ENCODE measurements around the gene NAALADL2.

The NAALADL2 gene

GRCh38 chr3:174857301-174857700, 1.8 kb upstream of the NAALADL2 start:
- Histone ChIP-seq H3K36me3 (ENCODE audit: insufficient read depth, low read length) (no peaks in the 10 kb centered on the region), H3K4me1 (ENCODE audit: insufficient read depth, low read length) (no peaks in the 10 kb centered on the region), H4K20me1 (ENCODE audit: insufficient read depth, low read length) (no peaks in the 10 kb centered on the region), H3K79me2 (ENCODE audit: insufficient read depth, low read length) (no peaks in the 10 kb centered on the region), H3K27ac (ENCODE audit: low read length) (no peak overlapping the region), H3K9me3 (ENCODE audit: insufficient read depth, low read length, severe bottlenecking) (no peaks in the 10 kb centered on the region), H3K27me3 (ENCODE audit: insufficient read depth, low read length, poor library complexity) (no peaks in the 10 kb centered on the region), H3K4me3 (ENCODE audit: low read depth in 1 of 2, low read length in 2 of 2) (no peak overlapping the region), H2AFZ (ENCODE audit: low read depth, low read length) (no peak overlapping the region), H3K9ac (ENCODE audit: low read depth, low read length) (no peak overlapping the region), H3K4me2 (ENCODE audit: insufficient read depth, low read length) (no peak overlapping the region)
- DNase-seq: no peak
- no peak for TF ChIP-seq EZH2 (IDR thresholded peaks at IDR 0.05; ENCODE audit: borderline replicate concordance, low read depth, low read length, severe bottlenecking)
- no peak for TF ChIP-seq CTCF (IDR thresholded peaks at IDR 0.05; ENCODE audit: borderline replicate concordance, extremely low read depth, low read length, poor library complexity, severe bottlenecking)
- ATAC-seq (ENCODE audit: insufficient read depth, low read depth): no peak

- Histone ChIP-seq H3K4me1 (ENCODE audit: insufficient read depth, low read length) (no peaks in the 10 kb centered on the region), H3K27me3 (ENCODE audit: insufficient read depth, low read length, poor library complexity) (no peaks in the 10 kb centered on the region), H3K9me3 (ENCODE audit: insufficient read depth, low read length, severe bottlenecking) (no peaks in the 10 kb centered on the region), H2AFZ (ENCODE audit: low read depth, low read length) (no peak overlapping the region), H3K36me3 (ENCODE audit: insufficient read depth, low read length) (no peaks in the 10 kb centered on the region), H3K9ac (ENCODE audit: low read depth, low read length) (no peak overlapping the region), H3K4me2 (ENCODE audit: insufficient read depth, low read length) (no peak overlapping the region), H4K20me1 (ENCODE audit: insufficient read depth, low read length) (no peaks in the 10 kb centered on the region), H3K79me2 (ENCODE audit: insufficient read depth, low read length) (no peaks in the 10 kb centered on the region), H3K27ac (ENCODE audit: low read length) (no peak overlapping the region), H3K4me3 (ENCODE audit: low read depth in 1 of 2, low read length in 2 of 2) (no peak overlapping the region)
- TF ChIP-seq CTCF (IDR thresholded peaks at IDR 0.05; ENCODE audit: borderline replicate concordance, extremely low read depth, low read length, poor library complexity, severe bottlenecking) (no peak), EZH2 (IDR thresholded peaks at IDR 0.05; ENCODE audit: borderline replicate concordance, low read depth, low read length, severe bottlenecking) (no peak)
- DNase-seq (no peak), ATAC-seq (ENCODE audit: insufficient read depth, low read depth) (no peak)
These were observed 781 bp upstream of the NAALADL2 start for GRCh38 chr3:174858353-174858752.

DNA sequence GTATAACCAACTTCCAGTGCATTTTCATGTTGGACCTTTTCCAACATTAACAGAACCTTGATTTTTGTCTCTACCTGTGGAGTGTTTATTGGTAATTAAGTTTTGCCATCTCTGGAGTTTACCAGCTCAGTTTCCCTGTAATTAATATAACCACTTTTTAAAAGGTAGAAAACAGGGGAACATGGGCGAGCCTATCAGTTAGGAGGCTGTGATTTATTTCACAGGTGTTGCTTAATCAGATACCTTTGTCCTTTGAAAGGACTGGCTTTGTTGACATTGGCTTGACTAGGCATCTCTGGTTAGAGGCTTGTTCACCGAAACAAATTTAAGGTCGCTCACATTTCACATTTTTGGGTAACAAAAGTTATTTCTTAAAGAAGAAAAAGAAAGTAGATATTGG, 622 bp downstream of the NAALADL2 start:
- H3K4me3 ChIP-seq (ENCODE audit: low read depth in 1 of 2, low read length in 2 of 2): no peak overlapping the region
- TF ChIP-seq EZH2 (IDR thresholded peaks at IDR 0.05; ENCODE audit: borderline replicate concordance, low read depth, low read length, severe bottlenecking) (no peak), CTCF (IDR thresholded peaks at IDR 0.05; ENCODE audit: borderline replicate concordance, extremely low read depth, low read length, poor library complexity, severe bottlenecking) (no peak)
- no peak overlapping the region for H3K27ac ChIP-seq (ENCODE audit: low read length)
- H4K20me1 ChIP-seq (ENCODE audit: insufficient read depth, low read length): no peaks in the 10 kb centered on the region
- no peak overlapping the region for H3K9ac ChIP-seq (ENCODE audit: low read depth, low read length)
- H3K79me2 ChIP-seq (ENCODE audit: insufficient read depth, low read length): no peaks in the 10 kb centered on the region
- H3K27me3 ChIP-seq (ENCODE audit: insufficient read depth, low read length, poor library complexity): no peaks in the 10 kb centered on the region
- DNase-seq (no peak), ATAC-seq (ENCODE audit: insufficient read depth, low read depth) (no peak)
- H3K4me1 ChIP-seq (ENCODE audit: insufficient read depth, low read length): no peaks in the 10 kb centered on the region
- H3K9me3 ChIP-seq (ENCODE audit: insufficient read depth, low read length, severe bottlenecking): no peaks in the 10 kb centered on the region
- no peak overlapping the region for H2AFZ ChIP-seq (ENCODE audit: low read depth, low read length)
- H3K36me3 ChIP-seq (ENCODE audit: insufficient read depth, low read length): no peaks in the 10 kb centered on the region
- H3K4me2 ChIP-seq (ENCODE audit: insufficient read depth, low read length): no peak overlapping the region

GRCh38 chr3:174862101-174862500, 3.0 kb downstream of the NAALADL2 start:
- Histone ChIP-seq H3K9me3 (ENCODE audit: insufficient read depth, low read length, severe bottlenecking) (no peaks in the 10 kb centered on the region), H4K20me1 (ENCODE audit: insufficient read depth, low read length) (no peaks in the 10 kb centered on the region), H3K79me2 (ENCODE audit: insufficient read depth, low read length) (no peaks in the 10 kb centered on the region), H3K4me2 (ENCODE audit: insufficient read depth, low read length) (no peak overlapping the region), H3K27me3 (ENCODE audit: insufficient read depth, low read length, poor library complexity) (no peaks in the 10 kb centered on the region), H3K9ac (ENCODE audit: low read depth, low read length) (no peak overlapping the region), H3K36me3 (ENCODE audit: insufficient read depth, low read length) (no peaks in the 10 kb centered on the region), H3K27ac (ENCODE audit: low read length) (no peak overlapping the region), H3K4me1 (ENCODE audit: insufficient read depth, low read length) (no peaks in the 10 kb centered on the region), H2AFZ (ENCODE audit: low read depth, low read length) (no peak overlapping the region), H3K4me3 (ENCODE audit: low read depth in 1 of 2, low read length in 2 of 2) (no peak overlapping the region)
- no peak for DNase-seq
- TF ChIP-seq EZH2 (IDR thresholded peaks at IDR 0.05; ENCODE audit: borderline replicate concordance, low read depth, low read length, severe bottlenecking) (no peak), CTCF (IDR thresholded peaks at IDR 0.05; ENCODE audit: borderline replicate concordance, extremely low read depth, low read length, poor library complexity, severe bottlenecking) (no peak)
- ATAC-seq (ENCODE audit: insufficient read depth, low read depth): no peak

Measured in DND-41 (cell line).